ENCODE measurements around the gene EFCAB13.
"Not testable (repeated sequence)": the region's sequence is repeated elsewhere in the genome, so short reads cannot be mapped to it uniquely, and the experiment has no call there.

EFCAB13 gene

GRCh38 chr17:47330548-47330947 lies 6.8 kb downstream of the EFCAB13 start:
- no peak for DNase-seq

DNA sequence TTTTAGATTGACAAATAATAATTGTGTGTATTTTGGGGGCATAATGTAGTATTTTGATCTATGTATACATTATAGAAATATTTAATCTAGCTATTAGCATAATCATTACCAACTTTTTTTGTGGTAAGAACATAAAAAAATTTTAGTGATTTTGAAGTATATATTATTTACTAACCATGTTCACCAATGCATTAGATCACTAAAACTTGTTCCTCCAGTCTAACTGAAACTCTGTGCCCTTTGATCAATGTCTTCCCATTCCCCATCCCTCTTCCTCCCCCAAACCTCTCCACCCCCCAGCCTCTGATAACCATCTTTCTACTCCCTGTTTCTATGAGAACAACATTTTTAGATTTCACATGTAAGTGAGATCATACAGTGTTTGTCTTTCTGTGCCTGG lies 8.5 kb downstream of the EFCAB13 start:
- no peak for DNase-seq

- DNase-seq = no peak
Measured at GRCh38 chr17:47335101-47335936, 11.6 kb downstream of the EFCAB13 start.

DNA sequence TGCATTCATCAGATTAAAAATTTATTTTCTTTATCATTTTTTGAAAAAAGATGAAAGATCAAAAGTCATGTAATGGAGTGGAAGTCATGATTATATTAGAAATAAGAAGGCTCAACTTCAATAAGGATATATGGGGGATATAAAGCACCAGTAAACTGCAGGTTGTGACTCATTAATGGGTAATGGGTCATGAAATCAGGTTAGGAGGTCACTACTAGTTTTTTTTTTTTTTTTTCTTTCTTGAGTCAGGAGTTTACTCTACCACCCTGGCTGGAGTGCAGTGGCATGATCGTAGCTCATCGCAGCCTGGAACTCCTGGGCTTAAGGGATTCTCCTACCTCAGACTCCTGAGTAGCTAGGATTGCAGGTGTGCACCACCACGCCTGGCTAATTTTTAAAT lies 14.3 kb downstream of the EFCAB13 start:
- DNase-seq = no peak

GRCh38 chr17:47352848-47353247 lies 29.1 kb downstream of the EFCAB13 start:
- no peak for DNase-seq

GRCh38 chr17:47358652-47359051 lies 34.9 kb downstream of the EFCAB13 start:
- no peak for DNase-seq

- no peak for DNase-seq
Measured at GRCh38 chr17:47363171-47363570, 39.4 kb downstream of the EFCAB13 start.

DNA sequence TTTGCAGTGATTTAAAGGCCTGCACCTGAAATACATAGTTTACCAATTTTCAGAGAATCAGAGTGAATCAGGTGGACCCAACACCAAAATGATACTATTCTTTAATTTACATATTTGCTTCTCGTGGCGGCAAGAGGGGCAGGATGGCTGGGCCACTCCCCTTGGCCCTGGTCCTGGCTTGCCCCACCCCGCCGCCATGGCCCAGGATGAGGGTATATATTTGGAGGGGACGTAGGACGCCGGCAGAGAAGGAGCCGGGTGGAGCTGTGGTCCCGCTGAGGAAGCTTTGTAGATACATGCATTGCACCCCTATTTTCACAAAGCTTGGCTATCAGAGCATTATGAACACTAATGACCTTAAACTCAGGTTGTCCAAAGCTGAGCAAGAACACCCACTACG lies 43.5 kb downstream of the EFCAB13 start:
- no peak for DNase-seq

DNA sequence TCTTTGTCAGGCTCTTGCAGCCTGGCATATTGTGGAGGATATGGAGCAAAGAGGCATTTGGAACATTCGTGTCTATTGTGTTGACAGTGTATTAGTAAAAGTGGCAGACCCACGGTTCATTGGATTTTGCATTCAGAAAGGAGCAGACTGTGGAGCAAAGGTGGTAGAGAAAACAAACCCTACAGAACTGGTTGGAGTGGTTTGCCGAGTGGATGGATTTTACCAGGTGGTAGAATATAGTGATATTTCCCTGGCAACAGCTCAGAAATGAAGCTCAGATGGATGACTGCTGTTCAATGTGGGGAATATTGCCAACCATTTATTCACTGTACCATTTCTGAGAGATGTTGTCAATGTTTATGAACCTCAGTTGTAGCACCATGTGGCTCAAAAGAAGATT lies 44.5 kb downstream of the EFCAB13 start:
- no peak for DNase-seq

GRCh38 chr17:47370899-47371298 lies 47.1 kb downstream of the EFCAB13 start:
- not testable (repeated sequence) for DNase-seq

GRCh38 chr17:47373002-47373401 lies 49.2 kb downstream of the EFCAB13 start:
- DNase-seq = no peak

- no peak for DNase-seq
Measured at GRCh38 chr17:47376247-47376646, 52.5 kb downstream of the EFCAB13 start.

GRCh38 chr17:47388825-47389224 lies 65.1 kb downstream of the EFCAB13 start:
- DNase-seq = no peak

DNA sequence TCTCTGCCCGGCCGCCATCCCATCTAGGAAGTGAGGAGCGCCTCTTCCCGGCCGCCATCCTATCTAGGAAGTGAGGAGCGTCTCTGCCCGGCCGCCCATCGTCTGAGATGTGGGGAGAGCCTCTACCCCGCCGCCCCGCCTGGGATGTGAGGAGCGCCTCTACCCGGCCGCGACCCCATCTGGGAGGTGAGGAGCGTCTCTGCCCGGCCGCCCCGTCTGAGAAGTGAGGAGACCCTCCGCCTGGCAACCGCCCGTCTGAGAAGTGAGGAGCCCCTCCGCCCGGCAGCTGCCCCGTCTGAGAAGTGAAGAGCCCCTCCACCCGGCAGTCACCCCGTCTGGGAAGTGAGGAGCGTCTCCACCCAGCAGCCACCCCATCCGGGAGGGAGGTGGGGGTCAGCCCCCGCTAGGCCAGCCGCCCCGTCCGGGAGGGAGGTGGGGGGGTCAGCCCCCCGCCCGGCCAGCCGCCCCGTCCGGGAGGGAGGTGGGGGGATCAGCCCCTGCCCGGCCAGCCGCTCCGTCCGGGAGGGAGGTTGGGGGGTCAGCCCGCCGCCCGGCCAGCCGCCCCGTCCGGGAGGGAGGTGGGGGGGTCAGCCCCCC lies 73.9 kb downstream of the EFCAB13 start:
- DNase-seq = not testable (repeated sequence)

GRCh38 chr17:47400333-47400732 lies 76.6 kb downstream of the EFCAB13 start:
- no peak for DNase-seq

DNA sequence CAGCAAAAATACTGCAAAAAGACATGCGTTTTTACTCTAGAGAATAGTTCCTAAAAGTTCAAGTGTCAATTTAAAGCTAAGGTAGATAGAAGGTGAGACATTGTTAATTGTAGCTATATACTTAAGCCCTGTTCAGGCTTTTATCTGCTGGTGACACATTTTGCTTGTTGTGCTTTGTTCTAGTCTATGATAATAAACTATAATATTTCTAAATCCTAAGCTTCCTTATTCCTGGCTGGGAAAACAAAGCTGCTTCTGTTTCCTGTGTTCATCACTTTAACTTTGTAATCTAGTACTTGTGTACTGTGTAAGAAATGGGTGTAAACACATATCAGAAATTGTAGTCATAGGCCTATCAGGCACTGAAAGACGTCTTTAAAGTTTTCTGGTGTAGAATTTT lies 77.3 kb downstream of the EFCAB13 start:
- DNase-seq = no peak

DNA sequence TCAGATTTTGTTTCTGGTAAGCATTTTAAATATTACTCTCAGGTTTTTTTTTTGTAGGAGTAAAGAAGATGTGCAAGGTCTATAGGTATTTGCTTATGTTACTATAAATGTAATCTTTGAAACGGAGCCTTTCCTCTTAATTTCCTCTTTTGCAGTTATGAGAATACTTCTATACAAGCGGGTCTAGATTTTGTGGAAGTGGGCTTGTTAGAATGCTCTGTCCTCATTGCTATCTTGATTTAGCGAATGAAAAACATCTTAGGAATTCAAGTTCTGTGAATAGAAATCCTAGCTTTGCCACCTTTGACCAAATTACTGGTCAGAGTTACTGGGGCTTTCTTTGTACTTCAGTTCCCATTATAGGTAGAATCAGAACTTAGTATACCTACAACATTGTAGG lies 80.3 kb downstream of the EFCAB13 start:
- DNase-seq = no peak

- no peak for DNase-seq
Measured at GRCh38 chr17:47404875-47405274, 81.1 kb downstream of the EFCAB13 start.

DNA sequence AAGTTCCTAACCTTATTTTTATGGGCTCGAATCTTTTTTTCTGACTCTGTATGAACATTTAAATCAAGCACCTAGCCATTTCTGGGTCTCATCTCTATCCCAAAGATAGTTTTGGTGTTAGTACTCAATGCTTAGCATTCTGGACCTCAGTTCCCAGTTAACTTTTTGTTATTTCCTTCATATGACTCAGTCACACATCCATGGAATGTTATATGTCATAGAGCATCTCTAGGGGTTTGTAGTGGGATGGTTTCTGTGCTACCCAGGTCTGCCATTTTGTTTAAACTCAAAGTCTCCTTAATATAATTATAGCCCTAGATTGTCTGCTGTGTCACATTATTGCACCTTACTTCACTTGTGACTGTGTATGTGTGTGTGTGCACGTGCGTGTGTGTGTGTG lies 90.1 kb downstream of the EFCAB13 start:
- no peak for DNase-seq

- DNase-seq = no peak
Measured at GRCh38 chr17:47414612-47415011, 90.9 kb downstream of the EFCAB13 start.

DNA sequence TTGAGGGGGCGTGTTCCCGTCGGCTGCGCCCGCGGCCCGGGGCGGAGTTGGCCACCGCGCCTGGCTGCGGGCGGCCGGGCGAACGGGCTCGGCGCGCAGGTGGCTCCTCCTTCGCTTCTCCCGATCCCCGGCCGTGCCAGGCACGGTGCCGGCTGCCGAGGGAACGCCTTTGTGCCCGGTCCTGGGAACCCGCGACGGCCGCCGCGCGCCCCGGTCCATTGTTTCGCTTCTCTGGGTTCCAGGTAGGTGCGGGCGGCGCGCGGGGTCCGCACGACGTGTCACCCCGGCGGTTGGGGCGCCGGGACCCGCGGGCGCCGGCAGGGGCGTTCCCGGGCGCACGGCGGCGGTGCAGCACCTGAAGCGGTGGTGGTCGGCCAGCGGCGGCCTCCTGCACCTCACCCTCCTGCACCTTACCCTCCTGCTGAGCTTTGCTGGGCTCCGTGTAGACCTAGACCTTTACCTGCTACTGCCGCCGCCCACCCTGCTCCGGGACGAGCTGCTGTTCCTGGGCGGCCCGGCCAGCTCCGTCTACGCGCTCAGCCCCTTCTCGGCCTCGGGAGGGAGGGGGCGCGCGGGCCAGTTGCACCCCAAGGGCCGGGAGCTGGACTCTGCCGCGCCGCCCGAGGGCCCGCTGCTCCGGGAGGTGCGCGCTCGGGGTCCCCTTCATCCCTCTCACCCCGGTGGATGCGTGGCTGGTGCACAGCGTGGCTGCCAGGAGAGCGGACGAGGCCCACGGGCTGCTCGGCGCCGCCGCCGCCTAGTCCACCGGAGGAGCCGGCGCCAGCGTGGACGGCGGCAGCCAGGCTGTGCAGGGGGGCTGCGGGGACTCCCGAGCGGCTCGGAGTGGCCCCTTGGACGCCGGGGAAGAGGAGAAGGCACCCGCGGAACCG lies 99.9 kb downstream of the EFCAB13 start:
- DNase-seq = no peak

- not testable (repeated sequence) for DNase-seq
Measured at GRCh38 chr17:47425233-47425632, 101.5 kb downstream of the EFCAB13 start.

GRCh38 chr17:47425887-47426635 lies 102.3 kb downstream of the EFCAB13 start:
- DNase-seq = not testable (repeated sequence)

Measured in stimulated activated CD4-positive, alpha-beta T cell treated with anti-CD3 and anti-CD28 coated beads, Interleukin-1b, Interleukin-23, amount 100 ng/mL, for 48 hours (primary cell).